HG02852 (cell line): Measurements from ENCODE around the gene CACNB2.
"Not testable (repeated sequence)": the region's sequence is repeated elsewhere in the genome, so short reads cannot be mapped to it uniquely, and the experiment has no call there.

Experiments
- ATAC-seq: cut with Tn5 transposase; IDR thresholded peaks from one replicate; pipeline ENCODE4 v1.9.1; 2021; ENCODE audit warnings: mild to moderate bottlenecking, moderate library complexity; ENCODE audit not compliant: unreplicated experiment

CACNB2 gene

DNA sequence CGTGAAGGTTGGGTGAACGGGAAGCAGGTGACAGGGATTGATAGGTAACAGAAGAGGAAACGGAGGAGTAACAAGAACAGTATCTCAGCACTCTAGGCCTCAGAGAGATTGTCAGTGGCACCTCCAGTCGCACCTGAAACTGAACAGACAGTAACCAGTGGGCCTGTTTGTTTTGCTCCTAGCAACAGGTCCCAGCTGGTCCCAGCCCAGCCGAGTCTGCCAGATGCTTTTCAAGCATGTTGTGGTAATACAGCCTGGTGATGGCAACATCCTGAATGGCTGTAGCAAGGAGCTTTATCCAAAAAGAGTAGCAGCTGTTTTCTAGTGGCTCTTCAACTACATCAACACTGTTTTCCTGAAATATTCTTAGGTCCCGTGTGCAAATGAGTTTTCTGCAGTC is 4.7 kb downstream of the CACNB2 start:
- ATAC-seq = no peak

DNA sequence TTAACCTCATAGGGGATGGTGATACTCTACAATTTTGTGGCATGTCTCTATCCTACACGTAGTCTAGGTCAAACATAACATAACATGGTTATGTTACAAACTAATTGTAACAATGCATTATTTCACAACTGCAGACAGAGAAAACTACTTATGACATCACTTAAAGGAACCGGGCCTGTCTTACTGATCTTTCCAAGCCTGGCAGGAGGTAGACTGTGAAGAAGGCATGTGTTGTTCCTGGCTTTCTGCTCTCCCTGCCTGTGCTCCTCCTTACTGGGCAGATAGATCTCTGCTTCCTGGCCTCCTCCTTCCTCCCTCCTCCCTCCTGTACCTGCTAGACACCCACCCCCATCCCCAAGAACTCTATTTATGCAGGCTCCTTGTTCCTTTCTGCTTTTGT is 5.4 kb downstream of the CACNB2 start:
- ATAC-seq = no peak

DNA sequence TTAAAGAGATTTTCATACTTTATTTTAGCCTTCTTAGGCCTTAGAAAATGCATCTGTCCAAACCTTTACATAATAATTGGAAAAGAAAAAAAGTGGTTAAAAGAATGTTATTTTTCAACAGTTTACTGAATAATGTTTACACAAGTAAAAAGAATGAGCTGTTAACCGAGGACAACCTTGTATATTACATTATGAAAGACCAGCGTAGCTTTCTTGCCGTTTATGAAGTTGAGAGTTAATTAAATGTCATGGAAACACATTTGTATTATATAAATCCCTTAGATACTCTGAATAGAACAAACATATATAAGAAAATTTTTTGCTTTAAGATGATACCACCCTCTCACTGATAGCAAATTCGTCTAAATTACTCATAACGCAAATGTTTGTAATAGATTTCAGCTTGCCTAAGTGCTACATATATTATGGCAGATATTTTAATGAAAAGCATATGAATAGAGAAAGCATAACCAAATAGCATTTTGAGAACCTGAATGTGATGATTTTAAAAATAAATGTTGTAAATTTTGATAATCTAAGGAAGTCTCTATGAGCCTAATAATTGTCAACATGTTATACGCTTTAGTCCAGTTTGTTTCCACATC is 9.1 kb downstream of the CACNB2 start:
- ATAC-seq = no peak

DNA sequence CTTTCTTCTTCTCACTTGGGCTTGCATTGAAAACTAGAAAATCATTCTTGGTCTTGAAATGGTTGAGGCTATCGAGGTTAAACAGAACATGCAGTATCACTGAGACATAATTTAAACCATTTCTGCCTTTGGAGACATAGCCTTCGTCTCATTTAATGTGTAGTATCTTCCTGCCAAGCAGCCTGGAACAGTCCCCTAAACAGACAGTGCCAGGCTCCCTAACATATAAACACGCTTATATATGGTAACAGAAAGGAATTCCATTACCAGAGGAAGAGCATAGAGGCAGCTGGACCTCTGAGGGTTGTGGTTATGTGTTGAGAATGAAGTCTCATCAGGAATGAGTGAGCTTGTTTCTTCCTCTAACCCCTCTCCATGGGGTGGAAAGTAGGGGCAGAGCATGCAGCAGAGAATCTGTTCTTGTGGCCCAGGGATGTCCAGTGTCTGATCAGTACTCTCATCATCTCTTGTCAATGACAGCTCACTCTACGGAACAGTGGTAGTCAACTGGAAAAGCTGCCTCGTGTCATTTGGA is 11.2 kb downstream of the CACNB2 start:
- ATAC-seq = no peak

DNA sequence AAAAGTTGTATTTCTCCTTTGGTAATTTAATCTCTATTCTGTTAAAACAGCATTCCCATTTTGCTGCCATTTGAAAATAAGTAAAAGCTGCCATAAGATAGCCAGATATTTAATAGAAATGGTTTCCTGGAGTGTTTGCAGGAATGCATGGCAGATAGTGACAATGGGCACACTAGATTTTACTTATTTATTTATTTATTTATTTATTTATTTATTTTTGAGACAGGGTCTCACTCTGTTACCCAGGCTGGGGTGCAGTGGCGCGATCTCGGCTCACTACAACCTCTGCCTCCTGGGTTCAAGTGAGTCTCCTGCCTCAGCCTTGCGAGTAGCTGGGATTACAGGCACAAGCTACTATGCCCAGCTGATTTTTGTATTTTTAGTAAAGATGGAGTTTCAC is 13.2 kb downstream of the CACNB2 start:
- not testable (repeated sequence) for ATAC-seq

DNA sequence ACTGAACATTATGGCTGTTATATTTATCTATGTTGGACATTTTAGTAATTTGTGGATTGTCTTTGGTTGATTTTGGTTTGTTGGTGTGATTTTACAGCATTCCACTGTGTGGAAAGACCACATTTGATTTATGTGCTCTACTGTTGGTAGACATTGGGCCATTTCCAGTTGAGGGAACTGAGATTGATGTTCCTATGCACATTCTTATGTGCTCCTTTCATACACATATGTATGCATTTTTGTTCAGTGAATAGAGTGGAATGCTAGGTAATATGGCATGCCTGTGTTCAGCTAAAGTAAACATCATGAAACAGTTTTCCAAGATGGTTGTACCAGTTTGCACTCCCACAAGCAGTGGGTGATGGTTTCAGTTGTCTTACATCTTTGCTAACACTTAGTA is 15.1 kb downstream of the CACNB2 start:
- ATAC-seq = no peak

DNA sequence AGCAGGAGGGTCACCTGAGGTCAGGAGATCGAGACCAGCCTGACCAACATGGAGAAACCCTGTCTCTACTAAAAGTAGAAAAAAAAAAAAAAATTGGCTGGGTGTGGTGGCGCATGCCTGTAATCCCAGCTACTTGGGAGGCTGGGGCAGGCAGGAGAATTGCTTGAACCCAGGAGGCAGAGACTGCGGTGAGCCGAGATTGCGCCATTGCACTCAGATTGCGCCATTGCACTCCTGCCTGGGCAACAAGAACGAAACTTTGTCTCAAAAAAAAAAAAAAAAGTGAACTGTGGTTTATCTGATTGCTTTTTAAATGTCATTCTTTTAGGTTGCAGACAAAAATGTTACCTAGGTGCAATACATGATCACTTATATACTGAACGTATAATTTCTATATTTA is 16.6 kb downstream of the CACNB2 start:
- not testable (repeated sequence) for ATAC-seq

DNA sequence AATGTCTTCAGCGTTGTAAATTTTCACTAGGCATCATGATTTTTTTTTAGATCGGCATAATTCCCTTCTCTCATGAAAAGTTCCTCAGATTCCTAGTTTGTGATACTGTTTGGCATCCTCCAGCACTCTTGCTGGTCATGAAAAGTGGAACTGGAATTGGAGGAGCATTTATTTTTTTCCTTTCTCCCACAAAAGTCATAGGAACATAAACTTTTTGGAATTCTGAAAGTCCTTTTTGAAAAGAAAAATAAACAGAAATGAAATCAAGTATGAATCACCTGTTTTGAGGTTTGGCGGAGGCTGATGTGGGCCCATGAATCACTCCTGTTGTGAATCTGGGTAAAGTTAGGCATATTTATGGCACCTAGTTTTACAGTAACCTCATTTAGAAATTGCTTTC is 17.7 kb downstream of the CACNB2 start:
- ATAC-seq = no peak

DNA sequence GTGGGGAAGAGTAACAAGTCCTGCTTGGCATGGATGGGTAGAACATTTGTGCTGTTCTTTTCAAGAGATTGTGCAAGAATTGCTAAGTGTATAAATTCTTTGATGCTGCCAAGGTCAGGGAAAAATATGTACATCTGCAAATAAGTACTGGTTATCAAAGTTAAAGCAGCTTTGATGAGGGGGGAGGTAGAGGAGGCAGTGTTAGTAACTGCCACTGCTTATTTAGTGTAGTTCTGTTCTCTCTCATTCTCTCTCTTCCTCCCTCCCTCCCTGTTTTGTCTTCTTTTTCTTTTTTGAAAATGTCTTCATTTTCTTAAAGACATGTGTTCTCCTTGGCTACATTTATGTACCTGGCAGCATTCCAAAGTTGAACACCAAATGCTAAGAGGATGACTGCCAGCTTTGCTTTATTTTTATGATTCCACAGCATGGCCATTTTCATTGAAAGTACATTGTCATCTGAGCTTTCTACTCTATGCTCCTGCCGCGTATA is 18.6 kb downstream of the CACNB2 start:
- ATAC-seq = no peak

DNA sequence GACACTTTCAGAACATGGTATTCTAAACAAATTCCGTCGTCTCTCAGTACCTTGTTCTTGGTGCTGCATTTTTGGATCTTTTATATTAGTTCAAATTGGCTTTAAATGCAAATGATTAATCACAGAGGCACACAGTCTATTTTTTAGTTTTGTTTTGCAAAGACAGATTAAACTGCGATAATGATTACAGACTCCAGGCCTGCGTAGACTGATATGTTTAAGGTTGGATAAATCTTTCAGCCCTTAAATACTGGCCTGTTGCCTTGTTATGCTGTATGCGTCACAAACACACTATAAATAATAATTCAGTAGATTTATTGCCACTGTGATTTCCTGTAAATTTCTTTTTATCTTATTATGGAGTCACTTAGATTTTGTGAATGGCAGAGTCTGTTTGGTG is 19.3 kb downstream of the CACNB2 start:
- ATAC-seq = no peak

DNA sequence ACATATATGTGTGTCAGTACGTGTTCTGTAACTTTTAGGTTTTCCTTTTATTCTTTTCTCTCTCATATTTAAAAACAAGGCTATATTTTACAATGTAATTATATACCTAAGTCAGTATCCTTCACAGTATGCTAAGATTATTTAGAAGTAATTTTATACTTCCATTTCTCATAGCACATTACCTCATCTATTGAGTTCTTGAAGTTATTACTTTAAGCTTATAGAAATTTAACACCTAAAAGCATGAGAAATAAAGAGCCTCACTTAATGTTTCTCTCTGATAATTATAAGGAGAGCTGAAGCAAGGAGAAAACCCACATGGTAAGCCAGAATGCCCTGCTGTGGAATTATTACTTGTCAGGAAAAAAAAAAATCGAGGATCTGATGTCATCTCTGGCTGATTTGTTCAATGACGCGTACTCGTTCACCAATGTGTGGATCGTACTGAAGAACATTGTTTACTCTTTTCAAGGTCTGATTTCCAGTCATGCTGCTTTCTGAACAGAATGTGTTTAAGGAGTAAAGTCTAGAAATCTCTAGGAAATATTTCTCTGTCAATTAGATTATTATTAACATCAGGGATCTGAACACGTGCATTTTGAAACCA is 21.9 kb downstream of the CACNB2 start:
- no peak for ATAC-seq

DNA sequence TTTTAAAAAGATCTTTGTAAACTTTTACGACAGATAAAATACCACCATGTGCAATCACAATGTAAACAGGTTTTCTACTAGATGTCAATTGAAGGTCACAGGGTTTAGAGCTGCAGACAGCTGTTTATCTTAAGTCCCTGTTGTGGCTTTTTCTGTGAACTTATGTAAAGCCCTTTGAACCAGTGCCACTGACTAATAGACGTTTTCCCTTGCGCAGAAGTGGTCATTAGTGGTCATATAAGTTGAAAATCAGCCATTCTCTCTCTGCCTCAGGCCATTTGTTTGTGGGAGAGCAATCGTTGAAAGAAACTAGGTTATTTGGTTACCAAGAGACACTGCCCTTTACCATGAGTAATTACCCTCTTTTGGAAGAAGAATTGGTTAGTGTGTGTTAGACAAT is 23.9 kb downstream of the CACNB2 start:
- no peak for ATAC-seq

DNA sequence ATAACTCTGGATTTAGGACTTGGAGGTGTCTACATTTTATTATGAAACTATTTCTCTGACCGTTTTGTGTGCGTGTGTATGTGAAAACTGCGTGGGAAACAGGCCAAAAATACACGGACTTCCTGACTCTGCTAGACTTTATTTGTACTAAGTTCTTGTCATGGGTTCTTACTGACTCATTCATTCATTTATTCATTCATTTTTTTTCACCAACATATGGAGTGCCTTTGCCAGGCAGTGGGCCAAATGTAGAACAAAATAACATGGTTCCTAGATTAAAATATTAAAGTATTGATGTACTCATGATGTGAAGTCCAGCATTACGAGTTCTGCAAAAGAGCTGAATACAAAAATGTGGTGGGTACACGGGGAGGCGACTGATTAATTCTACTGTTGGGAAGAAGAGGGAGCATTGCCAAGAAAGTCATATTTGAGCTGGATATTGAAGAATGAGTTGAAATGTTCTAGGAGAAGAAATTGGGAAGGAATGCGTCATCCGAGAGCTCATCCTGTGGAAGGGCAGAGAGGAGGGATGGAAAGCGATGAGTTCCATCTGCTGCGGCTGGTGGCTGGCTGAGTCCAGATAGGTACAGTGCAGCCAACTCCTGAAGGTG is 24.6 kb downstream of the CACNB2 start:
- ATAC-seq = no peak

DNA sequence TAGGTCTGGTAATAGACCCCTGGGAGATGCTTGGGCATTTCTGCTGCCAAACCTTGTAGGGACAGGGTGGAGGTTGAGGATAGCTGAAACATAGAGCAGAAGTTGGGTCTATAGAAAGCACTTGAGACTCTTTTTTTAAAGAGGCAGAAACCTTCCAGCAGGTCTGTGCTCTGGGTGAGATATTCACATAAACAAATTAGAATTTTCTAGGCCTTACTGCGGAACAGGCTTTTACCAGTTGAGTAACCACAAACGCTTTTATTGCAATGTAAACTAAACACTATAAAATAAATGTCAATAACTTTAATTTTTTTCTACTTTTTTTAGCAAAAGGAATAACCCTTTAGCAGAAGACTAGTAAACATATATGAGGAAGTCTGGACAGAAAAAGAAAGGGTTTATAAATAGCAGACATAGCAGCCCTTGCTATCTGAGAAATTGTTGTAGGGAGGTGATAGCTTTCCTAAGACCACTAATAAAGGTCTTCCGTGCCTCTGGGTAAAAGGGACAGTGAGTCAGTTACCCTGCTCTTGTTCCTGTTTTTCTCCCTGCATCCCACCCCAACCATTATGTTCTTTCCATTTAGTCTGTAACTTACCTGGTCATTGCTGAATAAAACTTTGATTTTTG is 38.7 kb downstream of the CACNB2 start:
- no peak for ATAC-seq

DNA sequence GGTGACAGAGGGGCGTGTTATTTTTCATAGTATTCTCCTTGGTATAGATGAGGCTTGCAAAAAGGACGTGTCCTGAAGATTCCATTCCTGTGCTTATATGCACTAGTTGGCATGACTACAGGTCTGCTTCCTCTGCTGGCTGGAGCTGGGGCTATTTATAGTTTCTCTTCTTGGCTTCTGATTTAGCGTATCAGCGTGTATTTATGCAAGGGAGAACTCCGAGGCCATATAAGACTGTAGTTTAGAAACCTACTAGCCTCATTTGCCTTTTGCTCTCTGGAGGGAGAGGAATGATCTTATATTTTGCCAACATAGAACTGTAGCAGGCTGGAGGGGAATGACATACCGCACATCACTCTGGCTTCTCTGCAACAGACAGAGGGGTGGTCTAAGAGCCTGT is 39.7 kb downstream of the CACNB2 start:
- no peak for ATAC-seq

DNA sequence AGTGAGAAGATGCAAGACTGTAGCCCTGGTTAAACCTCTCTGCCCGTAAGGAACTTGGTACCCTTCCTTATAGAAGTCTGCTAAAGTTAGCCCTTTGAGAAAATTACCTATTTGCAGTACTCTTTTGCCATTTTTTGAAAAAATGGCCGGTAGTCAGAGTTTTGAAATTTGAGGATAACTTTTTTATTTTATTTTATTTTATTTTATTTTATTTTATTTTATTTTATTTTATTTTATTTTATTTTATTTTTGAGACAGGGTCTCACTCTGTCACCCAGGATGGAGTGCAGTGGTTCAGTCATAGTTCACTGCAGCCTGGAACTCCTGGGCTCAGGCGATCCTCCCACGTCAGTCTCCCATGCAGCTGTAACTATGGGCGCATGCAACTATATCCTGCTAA is 41.2 kb downstream of the CACNB2 start:
- ATAC-seq = not testable (repeated sequence)

DNA sequence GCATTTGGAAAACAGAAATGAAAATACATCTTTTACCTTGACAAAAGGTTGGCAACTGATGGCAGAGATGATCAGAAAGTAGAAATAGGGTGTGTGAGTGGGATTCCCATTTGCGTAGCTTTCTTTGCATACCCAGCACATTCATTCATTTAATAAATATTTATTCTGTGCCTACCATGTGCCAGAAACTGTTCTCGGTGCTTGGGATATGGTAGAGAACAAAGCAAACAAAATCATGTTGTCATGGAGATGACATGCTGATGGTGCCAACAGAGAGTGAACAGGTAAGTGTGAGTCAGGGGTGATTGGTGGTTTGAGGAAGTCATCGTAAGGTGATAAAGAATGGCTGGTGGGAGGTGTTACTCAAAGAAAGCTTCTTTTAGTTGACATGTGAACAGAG is 45.4 kb downstream of the CACNB2 start:
- ATAC-seq = no peak

DNA sequence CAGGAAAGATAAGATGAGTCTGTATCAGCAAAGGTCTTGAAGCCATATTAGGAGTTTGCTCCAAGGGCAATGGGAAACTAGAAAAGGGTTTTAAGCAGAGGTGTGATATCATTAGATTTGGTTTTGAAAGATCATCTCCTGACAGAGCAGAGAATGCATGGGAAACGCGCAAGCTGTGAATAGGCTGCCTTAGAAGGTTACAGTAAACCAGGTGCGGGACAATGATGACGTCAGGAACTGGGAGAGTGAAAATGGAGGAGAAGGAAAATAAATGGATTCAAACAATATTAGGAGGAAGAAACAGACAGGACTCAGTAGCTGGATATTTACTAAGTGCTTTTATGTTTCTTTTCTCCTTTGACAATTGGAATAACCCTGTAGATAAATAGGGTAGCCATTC is 50.6 kb downstream of the CACNB2 start:
- ATAC-seq = no peak

DNA sequence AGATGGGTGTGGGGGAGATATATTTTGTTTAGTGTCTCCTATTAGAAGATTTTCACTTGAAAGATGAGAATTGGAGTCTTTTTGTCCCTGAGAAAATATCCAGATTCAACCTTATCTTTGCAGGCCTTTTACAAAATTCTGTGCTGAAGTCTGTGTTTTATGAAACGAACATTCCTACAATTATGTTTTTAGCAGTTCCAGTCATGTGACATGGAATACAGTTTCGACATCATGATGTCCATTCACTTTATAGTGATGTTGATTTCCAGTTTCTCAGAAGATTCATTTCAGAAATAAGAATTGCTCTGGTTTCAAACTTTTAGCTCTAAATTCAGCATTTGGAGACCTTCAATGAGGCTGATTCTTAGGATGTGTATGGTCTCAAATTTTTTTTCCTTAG is 54.4 kb downstream of the CACNB2 start:
- no peak for ATAC-seq

DNA sequence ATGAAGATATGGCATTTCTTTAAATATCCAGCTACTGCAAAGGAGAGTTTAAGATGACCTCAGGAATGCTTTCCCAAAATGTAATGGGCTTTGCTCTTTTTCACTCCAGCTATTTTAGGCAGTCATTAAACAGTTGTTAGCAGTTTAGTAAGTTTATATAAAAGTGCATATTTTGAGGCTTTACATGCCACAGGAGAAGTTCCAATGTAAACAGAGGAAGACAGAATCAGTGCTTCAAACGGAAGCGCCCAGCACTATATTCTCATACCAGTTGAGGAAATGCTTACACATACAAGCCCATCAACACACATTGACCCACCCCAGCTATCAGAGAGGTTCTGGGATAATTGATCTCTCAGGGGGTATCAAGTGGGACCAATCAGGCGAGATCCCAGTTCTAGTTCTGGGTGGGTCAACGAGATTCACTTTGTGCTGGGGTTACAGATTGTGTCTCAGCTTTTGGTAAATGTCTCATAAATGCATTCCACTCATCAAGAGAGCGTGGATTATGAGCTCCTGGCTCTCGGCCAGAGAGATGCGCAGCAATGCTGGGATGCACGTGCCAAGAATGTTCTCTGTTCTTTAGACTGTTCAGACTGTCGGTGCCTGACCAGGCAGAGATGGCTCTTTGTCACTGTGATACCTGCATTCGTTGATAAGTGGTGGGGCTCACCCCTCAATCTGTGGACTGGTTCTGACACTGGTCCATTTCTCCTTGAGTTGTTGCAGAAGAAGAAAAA is 55.0 kb downstream of the CACNB2 start:
- no peak for ATAC-seq
